ENCODE data around the gene SLC20A1.

The SLC20A1 gene

GRCh38 chr2:112709703-112710102 is 64.0 kb downstream of the SLC20A1 start:
- no peak for DNase-seq (ENCODE audit: low read depth)

- DNase-seq (ENCODE audit: low read depth) = no peak
These were observed 65.4 kb downstream of the SLC20A1 start for GRCh38 chr2:112710956-112711750.

- no peak for DNase-seq (ENCODE audit: low read depth)
These were observed 66.7 kb downstream of the SLC20A1 start for GRCh38 chr2:112712465-112712864.

GRCh38 chr2:112712903-112713584 is 67.3 kb downstream of the SLC20A1 start:
- no peak for DNase-seq (ENCODE audit: low read depth)

Measured in GM04504 (cell line).